GM12874 (cell line): ENCODE measurements around the gene ARL14.

Source experiments
- TF ChIP-seq, protein P1 (sequence below): IDR thresholded peaks from 2 replicates; pipeline ENCODE4 v1.5.1; 2011; ENCODE audit warnings: low read depth, mild to moderate bottlenecking, control low read depth, low read length, moderate library complexity; ENCODE audit not compliant: insufficient read depth

Gene ARL14

DNA sequence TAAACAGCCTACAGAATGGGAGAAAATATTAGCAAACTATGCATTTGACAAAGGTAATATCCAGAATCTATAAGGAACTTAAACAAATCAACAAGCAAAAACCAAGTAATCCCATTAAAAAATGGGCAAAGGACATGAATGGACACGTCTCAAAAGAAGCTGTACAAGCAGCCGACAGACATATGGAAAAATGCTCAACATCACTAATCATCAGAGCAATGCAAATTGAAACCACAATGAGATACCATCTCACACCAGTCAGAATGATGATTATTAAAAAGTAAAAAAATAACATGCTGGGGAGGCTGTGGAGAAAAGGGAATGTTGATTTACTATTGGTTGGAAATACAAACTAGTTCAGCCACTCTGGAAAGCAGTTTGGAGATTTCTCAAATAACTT is 48.4 kb downstream of the ARL14 start:
- TF ChIP-seq, protein P1, sequence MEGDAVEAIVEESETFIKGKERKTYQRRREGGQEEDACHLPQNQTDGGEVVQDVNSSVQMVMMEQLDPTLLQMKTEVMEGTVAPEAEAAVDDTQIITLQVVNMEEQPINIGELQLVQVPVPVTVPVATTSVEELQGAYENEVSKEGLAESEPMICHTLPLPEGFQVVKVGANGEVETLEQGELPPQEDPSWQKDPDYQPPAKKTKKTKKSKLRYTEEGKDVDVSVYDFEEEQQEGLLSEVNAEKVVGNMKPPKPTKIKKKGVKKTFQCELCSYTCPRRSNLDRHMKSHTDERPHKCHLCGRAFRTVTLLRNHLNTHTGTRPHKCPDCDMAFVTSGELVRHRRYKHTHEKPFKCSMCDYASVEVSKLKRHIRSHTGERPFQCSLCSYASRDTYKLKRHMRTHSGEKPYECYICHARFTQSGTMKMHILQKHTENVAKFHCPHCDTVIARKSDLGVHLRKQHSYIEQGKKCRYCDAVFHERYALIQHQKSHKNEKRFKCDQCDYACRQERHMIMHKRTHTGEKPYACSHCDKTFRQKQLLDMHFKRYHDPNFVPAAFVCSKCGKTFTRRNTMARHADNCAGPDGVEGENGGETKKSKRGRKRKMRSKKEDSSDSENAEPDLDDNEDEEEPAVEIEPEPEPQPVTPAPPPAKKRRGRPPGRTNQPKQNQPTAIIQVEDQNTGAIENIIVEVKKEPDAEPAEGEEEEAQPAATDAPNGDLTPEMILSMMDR: no peak
